ENCODE results near the gene SSRP1.

SSRP1 gene

GRCh38 chr11:57306161-57306876, 29.4 kb downstream of the SSRP1 start:
- no peak overlapping the region for H2AFZ ChIP-seq (ENCODE audit: low read depth, low read length)
- no peak overlapping the region for H3K9ac ChIP-seq (ENCODE audit: low read depth, low read length)
- no peak for ATAC-seq (ENCODE audit: insufficient read depth, low read depth)
- H3K4me1 ChIP-seq (ENCODE audit: insufficient read depth, low read length): peaks cover 8% of the 10 kb centered on the region
- no peak overlapping the region for H3K4me2 ChIP-seq (ENCODE audit: insufficient read depth, low read length)
- no peaks in the 10 kb centered on the region for H3K79me2 ChIP-seq (ENCODE audit: insufficient read depth, low read length)
- peaks cover 31% of the 10 kb centered on the region for H3K36me3 ChIP-seq (ENCODE audit: insufficient read depth, low read length)
- no peaks in the 10 kb centered on the region; the same call in 1 of the 2 replicates for H4K20me1 ChIP-seq (ENCODE audit: insufficient read depth, low read length)
- H3K27me3 ChIP-seq (ENCODE audit: insufficient read depth, low read length, poor library complexity): no peaks in the 10 kb centered on the region
- TF ChIP-seq CTCF (IDR thresholded peaks at IDR 0.05; ENCODE audit: borderline replicate concordance, extremely low read depth, low read length, poor library complexity, severe bottlenecking) (no peak), EZH2 (IDR thresholded peaks at IDR 0.05; ENCODE audit: borderline replicate concordance, low read depth, low read length, severe bottlenecking) (no peak)
- H3K9me3 ChIP-seq (ENCODE audit: insufficient read depth, low read length, severe bottlenecking): no peaks in the 10 kb centered on the region
- no peak overlapping the region for H3K4me3 ChIP-seq (ENCODE audit: low read depth in 1 of 2, low read length in 2 of 2)
- no peak overlapping the region for H3K27ac ChIP-seq (ENCODE audit: low read length)
- DNase-seq: no peak

GRCh38 chr11:57305523-57305922, 30.2 kb downstream of the SSRP1 start:
- no peaks in the 10 kb centered on the region for H4K20me1 ChIP-seq (ENCODE audit: insufficient read depth, low read length)
- H3K36me3 ChIP-seq (ENCODE audit: insufficient read depth, low read length): peaks cover 38% of the 10 kb centered on the region
- no peak for DNase-seq
- H3K4me1 ChIP-seq (ENCODE audit: insufficient read depth, low read length): 0 out of 2 replicates have a peak, but pooled peaks cover under 1% of the 10 kb centered on the region
- no peak for ATAC-seq (ENCODE audit: insufficient read depth, low read depth)
- H3K9ac ChIP-seq (ENCODE audit: low read depth, low read length): no peak overlapping the region
- TF ChIP-seq CTCF (IDR thresholded peaks at IDR 0.05; ENCODE audit: borderline replicate concordance, extremely low read depth, low read length, poor library complexity, severe bottlenecking): no peak
- TF ChIP-seq EZH2 (IDR thresholded peaks at IDR 0.05; ENCODE audit: borderline replicate concordance, low read depth, low read length, severe bottlenecking): no peak
- H3K4me2 ChIP-seq (ENCODE audit: insufficient read depth, low read length): no peak overlapping the region
- no peak overlapping the region for H3K27ac ChIP-seq (ENCODE audit: low read length)
- no peak overlapping the region for H3K4me3 ChIP-seq (ENCODE audit: low read depth in 1 of 2, low read length in 2 of 2)
- no peaks in the 10 kb centered on the region for H3K79me2 ChIP-seq (ENCODE audit: insufficient read depth, low read length)
- no peaks in the 10 kb centered on the region for H3K9me3 ChIP-seq (ENCODE audit: insufficient read depth, low read length, severe bottlenecking)
- no peak overlapping the region for H2AFZ ChIP-seq (ENCODE audit: low read depth, low read length)
- no peaks in the 10 kb centered on the region for H3K27me3 ChIP-seq (ENCODE audit: insufficient read depth, low read length, poor library complexity)

GRCh38 chr11:57303990-57304579, 31.6 kb downstream of the SSRP1 start:
- Histone ChIP-seq H3K9me3 (ENCODE audit: insufficient read depth, low read length, severe bottlenecking) (peaks cover 11% of the 10 kb centered on the region), H3K4me2 (ENCODE audit: insufficient read depth, low read length) (no peak overlapping the region), H3K27me3 (ENCODE audit: insufficient read depth, low read length, poor library complexity) (no peaks in the 10 kb centered on the region), H3K4me1 (ENCODE audit: insufficient read depth, low read length) (no peaks in the 10 kb centered on the region), H2AFZ (ENCODE audit: low read depth, low read length) (no peak overlapping the region), H4K20me1 (ENCODE audit: insufficient read depth, low read length) (no peaks in the 10 kb centered on the region), H3K9ac (ENCODE audit: low read depth, low read length) (no peak overlapping the region), H3K4me3 (ENCODE audit: low read depth in 1 of 2, low read length in 2 of 2) (no peak overlapping the region), H3K27ac (ENCODE audit: low read length) (no peak overlapping the region), H3K36me3 (ENCODE audit: insufficient read depth, low read length) (peaks cover 41% of the 10 kb centered on the region), H3K79me2 (ENCODE audit: insufficient read depth, low read length) (no peaks in the 10 kb centered on the region)
- no peak; the same call in 2 of the 3 replicates for ATAC-seq (ENCODE audit: insufficient read depth, low read depth)
- DNase-seq: no peak
- TF ChIP-seq EZH2 (IDR thresholded peaks at IDR 0.05; ENCODE audit: borderline replicate concordance, low read depth, low read length, severe bottlenecking): no peak
- TF ChIP-seq CTCF (IDR thresholded peaks at IDR 0.05; ENCODE audit: borderline replicate concordance, extremely low read depth, low read length, poor library complexity, severe bottlenecking): no peak
